HEK293T (cell line): ENCODE results near the gene ATP6AP2.

Experiments used
- L3MBTL2 ChIP-seq: fragments of 450-650 bp; conservative IDR thresholded peaks from 2 replicates; pipeline ENCODE4 v1.6.1; 2016; ENCODE audit warnings: mild to moderate bottlenecking
- LEF1 ChIP-seq: fragments of 450-650 bp; IDR thresholded peaks from 2 replicates; pipeline ENCODE4 v1.6.1; 2017; ENCODE audit warnings: mild to moderate bottlenecking, borderline replicate concordance
- SP1 ChIP-seq: fragments of 450-650 bp; IDR thresholded peaks from 2 replicates; pipeline ENCODE4 v1.6.1; 2017
- ZNF384 ChIP-seq: fragments of 450-650 bp; IDR thresholded peaks from 2 replicates; pipeline ENCODE4 v1.6.1; 2016

GRCh38 chrX:40578039-40578695 is 2.6 kb upstream of the ATP6AP2 start:
- TF ChIP-seq SP1, result no peak
- TF ChIP-seq LEF1, result no peak
- no peak for TF ChIP-seq ZNF384
- TF ChIP-seq L3MBTL2, result no peak
